HG02938 (cell line): ENCODE results near the gene TMEM145.

Experiments used
- ATAC-seq: cut with Tn5 transposase; IDR thresholded peaks from one replicate; pipeline ENCODE4 v1.9.1; 2021; ENCODE audit warnings: mild to moderate bottlenecking, moderate library complexity; ENCODE audit not compliant: unreplicated experiment

Gene TMEM145

GRCh38 chr19:42288881-42289555, 24.1 kb upstream of the TMEM145 start:
- no peak for ATAC-seq

GRCh38 chr19:42289556-42290041, 23.5 kb upstream of the TMEM145 start:
- ATAC-seq = no peak

GRCh38 chr19:42290136-42290522, 23.0 kb upstream of the TMEM145 start:
- no peak for ATAC-seq

GRCh38 chr19:42290523-42291434, 22.3 kb upstream of the TMEM145 start:
- ATAC-seq = no peak

GRCh38 chr19:42291435-42291810, 21.7 kb upstream of the TMEM145 start:
- no peak for ATAC-seq

GRCh38 chr19:42292042-42292960, 20.8 kb upstream of the TMEM145 start:
- no peak for ATAC-seq

GRCh38 chr19:42292963-42293362, 20.1 kb upstream of the TMEM145 start:
- no peak for ATAC-seq

GRCh38 chr19:42293540-42293939, 19.6 kb upstream of the TMEM145 start:
- no peak for ATAC-seq

GRCh38 chr19:42293948-42294347, 19.2 kb upstream of the TMEM145 start:
- no peak for ATAC-seq

GRCh38 chr19:42294471-42295137, 18.5 kb upstream of the TMEM145 start:
- ATAC-seq = no peak

- ATAC-seq = no peak
Observed at GRCh38 chr19:42295342-42295741, 17.8 kb upstream of the TMEM145 start.

- no peak for ATAC-seq
Observed at GRCh38 chr19:42295831-42296525, 17.1 kb upstream of the TMEM145 start.

- ATAC-seq = no peak
Observed at GRCh38 chr19:42297039-42297438, 16.1 kb upstream of the TMEM145 start.

- no peak for ATAC-seq
Observed at GRCh38 chr19:42301646-42302203, 11.4 kb upstream of the TMEM145 start, which contains the start of gene PRR19. PRR19 (plus strand) TSS chr19:42302132; CDS start chr19:42309585, 7,453 bp downstream.

- ATAC-seq = no peak
Observed at GRCh38 chr19:42303101-42303464, 10.0 kb upstream of the TMEM145 start.

- no peak for ATAC-seq
Observed at GRCh38 chr19:42303876-42304275, 9.2 kb upstream of the TMEM145 start.

- ATAC-seq = no peak
Observed at GRCh38 chr19:42306646-42307045, 6.5 kb upstream of the TMEM145 start.

- no peak for ATAC-seq
Observed at GRCh38 chr19:42309686-42310085, 3.4 kb upstream of the TMEM145 start.

GRCh38 chr19:42311657-42312056, 1.5 kb upstream of the TMEM145 start:
- no peak for ATAC-seq
